ENCODE results near the gene NOX5. TPM values are rescaled to one million over a fixed set of nuclear protein-coding genes. Genes with fewer than 3 reads are reported as not detected.

The NOX5 gene
- total and polyA plus RNA-seq, 2 experiments from 2014 or later, result 0.11 TPM; not detected in 1

GRCh38 chr15:69008056-69008455 lies 6.4 kb upstream of the NOX5 start:
- Histone ChIP-seq H3K27ac (no peak overlapping the region), H3F3A (ENCODE audit: insufficient read depth) (peaks cover under 1% of the 10 kb centered on the region; the same call in 1 of the 2 replicates), H3K9ac (no peak overlapping the region), H3K4me1 (ENCODE audit: insufficient read depth) (peaks cover under 1% of the 10 kb centered on the region; the same call in 1 of the 2 replicates), H4K20me1 (ENCODE audit: insufficient read depth) (no peaks in the 10 kb centered on the region), H2AFZ (no peak overlapping the region), H3K4me3 (no peak overlapping the region), H3K36me3 (ENCODE audit: low read depth) (no peaks in the 10 kb centered on the region), H3K9me2 (ENCODE audit: insufficient read depth) (no peaks in the 10 kb centered on the region), H3K27me3 (replicated peaks; ENCODE audit: insufficient read depth) (0 out of 2 replicates have a peak, but pooled peaks cover 3% of the 10 kb centered on the region), H3K9me3 (ENCODE audit: low read depth) (no peaks in the 10 kb centered on the region), H3K4me2 (ENCODE audit: unreplicated experiment) (no peak overlapping the region), H3K79me2 (ENCODE audit: insufficient read depth) (no peaks in the 10 kb centered on the region)
- no peak for DNase-seq
- in situ Hi-C loops (cut with MboI), result no loop called here
- TF ChIP-seq EZH2phosphoT487 (IDR thresholded peaks at IDR 0.05; ENCODE audit: insufficient read depth, low read depth) (no peak), EZH2 (IDR thresholded peaks at IDR 0.05; ENCODE audit: insufficient read depth, poor library complexity, severe bottlenecking) (no peak)

- in situ Hi-C loops (cut with MboI), result no loop called here
- Histone ChIP-seq H3K27me3 (replicated peaks; ENCODE audit: insufficient read depth) (0 out of 2 replicates have a peak, but pooled peaks cover under 1% of the 10 kb centered on the region), H3K79me2 (ENCODE audit: insufficient read depth) (no peaks in the 10 kb centered on the region), H4K20me1 (ENCODE audit: insufficient read depth) (no peaks in the 10 kb centered on the region), H3K4me1 (ENCODE audit: insufficient read depth) (peaks cover 14% of the 10 kb centered on the region), H2AFZ (no peak overlapping the region), H3F3A (ENCODE audit: insufficient read depth) (peaks cover 13% of the 10 kb centered on the region), H3K36me3 (ENCODE audit: low read depth) (no peaks in the 10 kb centered on the region), H3K9me3 (ENCODE audit: low read depth) (no peaks in the 10 kb centered on the region), H3K27ac (no peak overlapping the region), H3K9me2 (ENCODE audit: insufficient read depth) (no peaks in the 10 kb centered on the region), H3K4me2 (ENCODE audit: unreplicated experiment) (no peak overlapping the region), H3K4me3 (no peak overlapping the region), H3K9ac (no peak overlapping the region)
- DNase-seq, result no peak
- WGBS, 2 experiments (ENCODE audit: low coverage in 1 of 2, low lambda C conversion rate in 2 of 2, missing lambda C conversion rate in 2 of 2), result 75 to 83% methylated on average over 5 of the region's 5 CpGs
- TF ChIP-seq EZH2 (IDR thresholded peaks at IDR 0.05; ENCODE audit: insufficient read depth, poor library complexity, severe bottlenecking), result no peak
- no peak for TF ChIP-seq EZH2phosphoT487 (IDR thresholded peaks at IDR 0.05; ENCODE audit: insufficient read depth, low read depth)
Measured at GRCh38 chr15:69009341-69009740, 5.2 kb upstream of the NOX5 start.

GRCh38 chr15:69011641-69012040 lies 2.9 kb upstream of the NOX5 start:
- H2AFZ ChIP-seq, result no peak overlapping the region
- no peak overlapping the region for H3K27ac ChIP-seq
- no peaks in the 10 kb centered on the region for H3K79me2 ChIP-seq (ENCODE audit: insufficient read depth)
- no peak overlapping the region for H3K4me2 ChIP-seq (ENCODE audit: unreplicated experiment)
- no peaks in the 10 kb centered on the region for H3K27me3 ChIP-seq (replicated peaks; ENCODE audit: insufficient read depth)
- no peak overlapping the region for H3K9ac ChIP-seq
- no peaks in the 10 kb centered on the region for H4K20me1 ChIP-seq (ENCODE audit: insufficient read depth)
- no peak overlapping the region for H3K4me3 ChIP-seq
- H3F3A ChIP-seq (ENCODE audit: insufficient read depth), result peaks cover 13% of the 10 kb centered on the region
- H3K9me2 ChIP-seq (ENCODE audit: insufficient read depth), result no peaks in the 10 kb centered on the region
- H3K9me3 ChIP-seq (ENCODE audit: low read depth), result no peaks in the 10 kb centered on the region
- WGBS, 2 experiments (ENCODE audit: low coverage in 1 of 2, low lambda C conversion rate in 2 of 2, missing lambda C conversion rate in 2 of 2), result 68 to 72% methylated on average over 3 of the region's 3 CpGs
- TF ChIP-seq EZH2phosphoT487 (IDR thresholded peaks at IDR 0.05; ENCODE audit: insufficient read depth, low read depth), result no peak
- TF ChIP-seq EZH2 (IDR thresholded peaks at IDR 0.05; ENCODE audit: insufficient read depth, poor library complexity, severe bottlenecking), result no peak
- peaks cover 20% of the 10 kb centered on the region for H3K4me1 ChIP-seq (ENCODE audit: insufficient read depth)
- no peak for DNase-seq
- in situ Hi-C loops (cut with MboI), result no loop called here
- no peaks in the 10 kb centered on the region for H3K36me3 ChIP-seq (ENCODE audit: low read depth)

GRCh38 chr15:69012761-69013364 lies 1.6 kb upstream of the NOX5 start:
- DNase-seq, result no peak
- H3K4me1 ChIP-seq (ENCODE audit: insufficient read depth), result peaks cover 20% of the 10 kb centered on the region
- no peaks in the 10 kb centered on the region for H3K36me3 ChIP-seq (ENCODE audit: low read depth)
- no peak overlapping the region for H3K9ac ChIP-seq
- in situ Hi-C loops (cut with MboI), result no loop called here
- H3K79me2 ChIP-seq (ENCODE audit: insufficient read depth), result no peaks in the 10 kb centered on the region
- peaks cover 13% of the 10 kb centered on the region for H3F3A ChIP-seq (ENCODE audit: insufficient read depth)
- H3K4me3 ChIP-seq, result no peak overlapping the region
- TF ChIP-seq EZH2phosphoT487 (IDR thresholded peaks at IDR 0.05; ENCODE audit: insufficient read depth, low read depth), result no peak
- TF ChIP-seq EZH2 (IDR thresholded peaks at IDR 0.05; ENCODE audit: insufficient read depth, poor library complexity, severe bottlenecking), result no peak
- no peaks in the 10 kb centered on the region for H3K27me3 ChIP-seq (replicated peaks; ENCODE audit: insufficient read depth)
- H3K9me2 ChIP-seq (ENCODE audit: insufficient read depth), result no peaks in the 10 kb centered on the region
- H3K4me2 ChIP-seq (ENCODE audit: unreplicated experiment), result no peak overlapping the region
- no peaks in the 10 kb centered on the region for H3K9me3 ChIP-seq (ENCODE audit: low read depth)
- no peak overlapping the region for H3K27ac ChIP-seq
- H2AFZ ChIP-seq, result no peak overlapping the region
- H4K20me1 ChIP-seq (ENCODE audit: insufficient read depth), result no peaks in the 10 kb centered on the region
- WGBS, 2 experiments (ENCODE audit: low coverage in 1 of 2, low lambda C conversion rate in 2 of 2, missing lambda C conversion rate in 2 of 2), result 86 to 87% methylated on average over 5 of the region's 5 CpGs

All from GM23248 (cell line).